ENCODE measurements around the gene SEMA3E. TPM values are rescaled to one million over a fixed set of nuclear protein-coding genes. Genes with fewer than 3 reads are reported as not detected.
"Not testable (repeated sequence)": the region's sequence is repeated elsewhere in the genome, so short reads cannot be mapped to it uniquely, and the experiment has no call there.

The SEMA3E gene
- total RNA-seq, 1 donor from 2014 or later = 4.6 TPM

GRCh38 chr7:83439026-83439425, 209.9 kb downstream of the SEMA3E start:
- Histone ChIP-seq H3K9me3 (ENCODE audit: insufficient read depth, low read depth, low read length) (no peaks in the 10 kb centered on the region), H3K36me3 (ENCODE audit: insufficient read depth, low read length) (no peaks in the 10 kb centered on the region), H3K9ac (ENCODE audit: low read length) (no peak overlapping the region), H3K27ac (ENCODE audit: low read depth, low read length) (no peak overlapping the region), H4K20me1 (ENCODE audit: insufficient read depth, low read length) (no peaks in the 10 kb centered on the region), H2AFZ (ENCODE audit: low read depth, low read length) (no peak overlapping the region), H3K27me3 (ENCODE audit: insufficient read depth, low read length) (no peaks in the 10 kb centered on the region), H3K4me1 (ENCODE audit: insufficient read depth, low read length) (no peaks in the 10 kb centered on the region), H3K4me3 (ENCODE audit: insufficient read depth, low read depth, low read length) (no peak overlapping the region), H3K79me2 (ENCODE audit: insufficient read depth, low read length) (no peaks in the 10 kb centered on the region), H3K4me2 (ENCODE audit: low read length) (no peak overlapping the region)
- Mint-ChIP-seq H3K4me1 (ENCODE audit: low read depth, unreplicated experiment) (peaks cover 9% of the 10 kb centered on the region), H3K9me3 (ENCODE audit: unreplicated experiment) (no peaks in the 10 kb centered on the region), H3K36me3 (ENCODE audit: low read depth, unreplicated experiment) (no peaks in the 10 kb centered on the region), H3K4me3 (ENCODE audit: unreplicated experiment) (no peak overlapping the region), H3K27me3 (ENCODE audit: low read depth, unreplicated experiment) (no peaks in the 10 kb centered on the region), H3K27ac (ENCODE audit: unreplicated experiment) (no peak overlapping the region)
- TF ChIP-seq CTCF (IDR thresholded peaks at IDR 0.05; ENCODE audit: insufficient read depth, low read depth, low read length) (no peak), EZH2 (IDR thresholded peaks at IDR 0.05; ENCODE audit: insufficient read depth, low read length) (no peak)
- FAIRE-seq (no peak), DNase-seq (ENCODE audit: low read depth) (peak; percentile 46)

GRCh38 chr7:83430289-83430688, 218.7 kb downstream of the SEMA3E start:
- not testable (repeated sequence) for H3K27me3 Mint-ChIP-seq (ENCODE audit: low read depth, unreplicated experiment); H4K20me1 ChIP-seq (ENCODE audit: insufficient read depth, low read length); H2AFZ ChIP-seq (ENCODE audit: low read depth, low read length); H3K9me3 Mint-ChIP-seq (ENCODE audit: unreplicated experiment); H3K9me3 ChIP-seq (ENCODE audit: insufficient read depth, low read depth, low read length); H3K79me2 ChIP-seq (ENCODE audit: insufficient read depth, low read length); H3K4me1 Mint-ChIP-seq (ENCODE audit: low read depth, unreplicated experiment); H3K27me3 ChIP-seq (ENCODE audit: insufficient read depth, low read length); H3K4me2 ChIP-seq (ENCODE audit: low read length); H3K36me3 Mint-ChIP-seq (ENCODE audit: low read depth, unreplicated experiment); H3K27ac ChIP-seq (ENCODE audit: low read depth, low read length); H3K4me3 ChIP-seq (ENCODE audit: insufficient read depth, low read depth, low read length); H3K9ac ChIP-seq (ENCODE audit: low read length); H3K36me3 ChIP-seq (ENCODE audit: insufficient read depth, low read length); FAIRE-seq; H3K27ac Mint-ChIP-seq (ENCODE audit: unreplicated experiment); DNase-seq (ENCODE audit: low read depth); H3K4me1 ChIP-seq (ENCODE audit: insufficient read depth, low read length); H3K4me3 Mint-ChIP-seq (ENCODE audit: unreplicated experiment)

- TF ChIP-seq EZH2 (IDR thresholded peaks at IDR 0.05; ENCODE audit: insufficient read depth, low read length) = no peak
- TF ChIP-seq CTCF (IDR thresholded peaks at IDR 0.05; ENCODE audit: insufficient read depth, low read depth, low read length) = no peak
- Histone ChIP-seq H3K4me1 (ENCODE audit: insufficient read depth, low read length) (no peaks in the 10 kb centered on the region), H3K36me3 (ENCODE audit: insufficient read depth, low read length) (no peaks in the 10 kb centered on the region), H3K27ac (ENCODE audit: low read depth, low read length) (no peak overlapping the region), H2AFZ (ENCODE audit: low read depth, low read length) (no peak overlapping the region), H3K9me3 (ENCODE audit: insufficient read depth, low read depth, low read length) (no peaks in the 10 kb centered on the region), H3K9ac (ENCODE audit: low read length) (no peak overlapping the region), H3K27me3 (ENCODE audit: insufficient read depth, low read length) (no peaks in the 10 kb centered on the region), H4K20me1 (ENCODE audit: insufficient read depth, low read length) (no peaks in the 10 kb centered on the region), H3K79me2 (ENCODE audit: insufficient read depth, low read length) (no peaks in the 10 kb centered on the region), H3K4me2 (ENCODE audit: low read length) (no peak overlapping the region), H3K4me3 (ENCODE audit: insufficient read depth, low read depth, low read length) (no peak overlapping the region)
- no peak overlapping the region for H3K4me3 Mint-ChIP-seq (ENCODE audit: unreplicated experiment)
- H3K27me3 Mint-ChIP-seq (ENCODE audit: low read depth, unreplicated experiment) = no peaks in the 10 kb centered on the region
- no peaks in the 10 kb centered on the region for H3K9me3 Mint-ChIP-seq (ENCODE audit: unreplicated experiment)
- no peaks in the 10 kb centered on the region for H3K36me3 Mint-ChIP-seq (ENCODE audit: low read depth, unreplicated experiment)
- FAIRE-seq (no peak), DNase-seq (ENCODE audit: low read depth) (no peak)
- H3K27ac Mint-ChIP-seq (ENCODE audit: unreplicated experiment) = no peak overlapping the region
- H3K4me1 Mint-ChIP-seq (ENCODE audit: low read depth, unreplicated experiment) = peaks cover 6% of the 10 kb centered on the region
These were observed 219.4 kb downstream of the SEMA3E start for GRCh38 chr7:83429493-83429892.

Measured in astrocyte (in vitro differentiated cells and primary cell).